ENCODE results near the gene LLCFC1. TPM values are rescaled to one million over a fixed set of nuclear protein-coding genes. Genes with fewer than 3 reads are reported as not detected.

Gene LLCFC1
- polyA plus RNA-seq, 1 donor from 2014 or later, result not detected

DNA sequence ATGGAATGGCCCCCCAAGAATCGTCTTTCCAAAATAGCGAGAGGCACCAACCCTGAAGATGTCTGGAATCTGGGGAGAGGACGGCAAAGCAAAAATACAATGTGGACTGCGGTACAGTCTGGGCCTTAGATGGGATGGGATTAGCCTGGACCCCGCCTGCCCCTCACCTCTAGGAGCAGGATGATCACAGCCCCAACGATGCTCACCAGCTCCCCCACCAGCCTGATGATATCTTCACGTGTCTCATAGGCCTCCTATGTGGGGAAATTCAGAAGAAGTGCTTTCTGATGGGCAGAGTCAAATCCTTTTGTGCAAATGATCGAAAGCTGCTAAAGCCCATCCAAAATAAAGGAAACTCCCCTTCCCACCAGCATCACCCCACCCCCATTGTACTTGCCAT lies 24.0 kb upstream of the LLCFC1 start:
- H3K27me3 ChIP-seq (ENCODE audit: insufficient read depth, low read depth, low read length), result no peaks in the 10 kb centered on the region
- H3K79me2 ChIP-seq (replicated peaks; ENCODE audit: insufficient read depth, low read length), result no peaks in the 10 kb centered on the region
- no peaks in the 10 kb centered on the region for H3F3A ChIP-seq (ENCODE audit: insufficient read depth, low read length, poor library complexity, severe bottlenecking)
- H3K36me3 ChIP-seq (ENCODE audit: insufficient read depth, low read length), result no peaks in the 10 kb centered on the region
- H3K9me3 ChIP-seq (ENCODE audit: low read length), result no peaks in the 10 kb centered on the region
- H4K20me1 ChIP-seq (ENCODE audit: insufficient read depth), result no peaks in the 10 kb centered on the region
- no peak overlapping the region for H3K4me3 ChIP-seq (ENCODE audit: low read length)
- H3K27ac ChIP-seq (ENCODE audit: low read length), result no peak overlapping the region
- H3K9ac ChIP-seq (ENCODE audit: low read length), result no peak overlapping the region
- no peaks in the 10 kb centered on the region for H3K9me2 ChIP-seq (ENCODE audit: insufficient read depth, low read length)
- H2AFZ ChIP-seq (ENCODE audit: low read depth, low read length), result no peak overlapping the region
- no peak for TF ChIP-seq RAD21 (conservative IDR thresholded peaks at IDR 0.05)
- no peak for TF ChIP-seq EZH2 (IDR thresholded peaks at IDR 0.05; ENCODE audit: borderline replicate concordance, insufficient read depth, low read length, poor library complexity, severe bottlenecking)
- TF ChIP-seq, protein P1, sequence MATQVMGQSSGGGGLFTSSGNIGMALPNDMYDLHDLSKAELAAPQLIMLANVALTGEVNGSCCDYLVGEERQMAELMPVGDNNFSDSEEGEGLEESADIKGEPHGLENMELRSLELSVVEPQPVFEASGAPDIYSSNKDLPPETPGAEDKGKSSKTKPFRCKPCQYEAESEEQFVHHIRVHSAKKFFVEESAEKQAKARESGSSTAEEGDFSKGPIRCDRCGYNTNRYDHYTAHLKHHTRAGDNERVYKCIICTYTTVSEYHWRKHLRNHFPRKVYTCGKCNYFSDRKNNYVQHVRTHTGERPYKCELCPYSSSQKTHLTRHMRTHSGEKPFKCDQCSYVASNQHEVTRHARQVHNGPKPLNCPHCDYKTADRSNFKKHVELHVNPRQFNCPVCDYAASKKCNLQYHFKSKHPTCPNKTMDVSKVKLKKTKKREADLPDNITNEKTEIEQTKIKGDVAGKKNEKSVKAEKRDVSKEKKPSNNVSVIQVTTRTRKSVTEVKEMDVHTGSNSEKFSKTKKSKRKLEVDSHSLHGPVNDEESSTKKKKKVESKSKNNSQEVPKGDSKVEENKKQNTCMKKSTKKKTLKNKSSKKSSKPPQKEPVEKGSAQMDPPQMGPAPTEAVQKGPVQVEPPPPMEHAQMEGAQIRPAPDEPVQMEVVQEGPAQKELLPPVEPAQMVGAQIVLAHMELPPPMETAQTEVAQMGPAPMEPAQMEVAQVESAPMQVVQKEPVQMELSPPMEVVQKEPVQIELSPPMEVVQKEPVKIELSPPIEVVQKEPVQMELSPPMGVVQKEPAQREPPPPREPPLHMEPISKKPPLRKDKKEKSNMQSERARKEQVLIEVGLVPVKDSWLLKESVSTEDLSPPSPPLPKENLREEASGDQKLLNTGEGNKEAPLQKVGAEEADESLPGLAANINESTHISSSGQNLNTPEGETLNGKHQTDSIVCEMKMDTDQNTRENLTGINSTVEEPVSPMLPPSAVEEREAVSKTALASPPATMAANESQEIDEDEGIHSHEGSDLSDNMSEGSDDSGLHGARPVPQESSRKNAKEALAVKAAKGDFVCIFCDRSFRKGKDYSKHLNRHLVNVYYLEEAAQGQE (IDR thresholded peaks at IDR 0.05; ENCODE audit: borderline replicate concordance), result no peak
- TF ChIP-seq EP300 (conservative IDR thresholded peaks at IDR 0.05; ENCODE audit: poor library complexity, severe bottlenecking), result no peak
- no peak for TF ChIP-seq TAF1 (IDR thresholded peaks at IDR 0.05; ENCODE audit: low read depth)
- TF ChIP-seq, protein P2, sequence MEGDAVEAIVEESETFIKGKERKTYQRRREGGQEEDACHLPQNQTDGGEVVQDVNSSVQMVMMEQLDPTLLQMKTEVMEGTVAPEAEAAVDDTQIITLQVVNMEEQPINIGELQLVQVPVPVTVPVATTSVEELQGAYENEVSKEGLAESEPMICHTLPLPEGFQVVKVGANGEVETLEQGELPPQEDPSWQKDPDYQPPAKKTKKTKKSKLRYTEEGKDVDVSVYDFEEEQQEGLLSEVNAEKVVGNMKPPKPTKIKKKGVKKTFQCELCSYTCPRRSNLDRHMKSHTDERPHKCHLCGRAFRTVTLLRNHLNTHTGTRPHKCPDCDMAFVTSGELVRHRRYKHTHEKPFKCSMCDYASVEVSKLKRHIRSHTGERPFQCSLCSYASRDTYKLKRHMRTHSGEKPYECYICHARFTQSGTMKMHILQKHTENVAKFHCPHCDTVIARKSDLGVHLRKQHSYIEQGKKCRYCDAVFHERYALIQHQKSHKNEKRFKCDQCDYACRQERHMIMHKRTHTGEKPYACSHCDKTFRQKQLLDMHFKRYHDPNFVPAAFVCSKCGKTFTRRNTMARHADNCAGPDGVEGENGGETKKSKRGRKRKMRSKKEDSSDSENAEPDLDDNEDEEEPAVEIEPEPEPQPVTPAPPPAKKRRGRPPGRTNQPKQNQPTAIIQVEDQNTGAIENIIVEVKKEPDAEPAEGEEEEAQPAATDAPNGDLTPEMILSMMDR (IDR thresholded peaks at IDR 0.05; ENCODE audit: poor library complexity, severe bottlenecking), result no peak
- TF ChIP-seq MXI1 (conservative IDR thresholded peaks at IDR 0.05; ENCODE audit: poor library complexity, severe bottlenecking), result no peak
- TF ChIP-seq POLR2AphosphoS5 (IDR thresholded peaks at IDR 0.05), result no peak
- no peak for TF ChIP-seq SMC3 (conservative IDR thresholded peaks at IDR 0.05; ENCODE audit: poor library complexity)
- H3K4me2 ChIP-seq (ENCODE audit: low read length), result no peak overlapping the region

DNA sequence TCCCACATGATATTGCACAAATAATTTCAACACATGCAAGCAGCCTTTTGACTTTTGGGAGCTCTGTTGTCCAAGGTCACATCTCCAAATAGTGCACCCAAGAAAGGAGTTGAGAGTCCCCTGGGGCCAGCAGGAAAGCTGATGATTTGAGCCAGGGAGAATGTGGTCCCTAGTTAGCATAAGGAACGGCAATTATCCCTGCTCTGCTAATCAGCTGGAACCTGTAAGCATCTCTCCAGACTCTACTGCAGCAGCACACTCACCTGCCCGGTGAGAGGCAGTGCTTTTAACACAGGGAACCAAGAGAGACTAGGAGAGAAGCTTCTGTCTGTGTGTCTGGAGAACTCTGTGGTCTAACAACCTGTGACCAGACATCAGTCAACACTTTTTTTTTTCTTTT lies 22.8 kb upstream of the LLCFC1 start:
- no peaks in the 10 kb centered on the region for H3F3A ChIP-seq (ENCODE audit: insufficient read depth, low read length, poor library complexity, severe bottlenecking)
- TF ChIP-seq, protein P2 (IDR thresholded peaks at IDR 0.05; ENCODE audit: poor library complexity, severe bottlenecking), result no peak
- TF ChIP-seq TAF1 (IDR thresholded peaks at IDR 0.05; ENCODE audit: low read depth), result no peak
- no peak for TF ChIP-seq EP300 (conservative IDR thresholded peaks at IDR 0.05; ENCODE audit: poor library complexity, severe bottlenecking)
- no peak for TF ChIP-seq MXI1 (conservative IDR thresholded peaks at IDR 0.05; ENCODE audit: poor library complexity, severe bottlenecking)
- no peak for TF ChIP-seq RAD21 (conservative IDR thresholded peaks at IDR 0.05)
- TF ChIP-seq, protein P1 (IDR thresholded peaks at IDR 0.05; ENCODE audit: borderline replicate concordance), result no peak
- no peak for TF ChIP-seq SMC3 (conservative IDR thresholded peaks at IDR 0.05; ENCODE audit: poor library complexity)
- H4K20me1 ChIP-seq (ENCODE audit: insufficient read depth), result no peaks in the 10 kb centered on the region
- no peaks in the 10 kb centered on the region for H3K79me2 ChIP-seq (replicated peaks; ENCODE audit: insufficient read depth, low read length)
- H2AFZ ChIP-seq (ENCODE audit: low read depth, low read length), result no peak overlapping the region
- no peaks in the 10 kb centered on the region for H3K36me3 ChIP-seq (ENCODE audit: insufficient read depth, low read length)
- H3K9me2 ChIP-seq (ENCODE audit: insufficient read depth, low read length), result no peaks in the 10 kb centered on the region
- H3K4me3 ChIP-seq (ENCODE audit: low read length), result no peak overlapping the region
- H3K27me3 ChIP-seq (ENCODE audit: insufficient read depth, low read depth, low read length), result no peaks in the 10 kb centered on the region
- no peak overlapping the region for H3K9ac ChIP-seq (ENCODE audit: low read length)
- no peaks in the 10 kb centered on the region for H3K9me3 ChIP-seq (ENCODE audit: low read length)
- no peak overlapping the region for H3K4me2 ChIP-seq (ENCODE audit: low read length)
- no peak overlapping the region for H3K27ac ChIP-seq (ENCODE audit: low read length)
